HG03066 (cell line): Measurements from ENCODE around the gene CYP4A22.
"Not testable (repeated sequence)": the region's sequence is repeated elsewhere in the genome, so short reads cannot be mapped to it uniquely, and the experiment has no call there.

ENCODE experiments used
- ATAC-seq: cut with Tn5 transposase; IDR thresholded peaks from one replicate; pipeline ENCODE4 v1.9.1; 2021; ENCODE audit warnings: low read depth; ENCODE audit not compliant: unreplicated experiment

The CYP4A22 gene

DNA sequence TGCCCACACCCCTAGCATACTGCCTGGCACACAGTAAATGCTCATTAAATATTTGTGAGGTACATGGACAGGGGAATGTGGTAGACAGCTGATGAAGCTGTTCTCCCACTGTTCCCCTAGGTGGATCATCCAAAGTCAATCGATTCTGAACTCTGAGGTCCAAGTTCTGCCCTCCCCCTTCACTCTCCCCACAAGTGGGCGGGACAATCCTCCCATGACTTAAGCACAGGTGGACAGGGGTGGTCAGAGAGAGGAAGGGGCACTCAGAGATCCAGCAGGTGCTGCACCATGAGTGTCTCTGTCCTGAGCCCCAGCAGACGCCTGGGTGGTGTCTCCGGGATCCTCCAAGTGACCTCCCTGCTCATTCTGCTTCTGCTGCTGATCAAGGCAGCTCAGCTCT, at the start of gene CYP4A22:
Gene CYP4A22 (plus strand): TSS at position 244 of the 400 bp plus-strand sequence. CDS start 45 bp downstream, at position 289.
- ATAC-seq, result no peak

DNA sequence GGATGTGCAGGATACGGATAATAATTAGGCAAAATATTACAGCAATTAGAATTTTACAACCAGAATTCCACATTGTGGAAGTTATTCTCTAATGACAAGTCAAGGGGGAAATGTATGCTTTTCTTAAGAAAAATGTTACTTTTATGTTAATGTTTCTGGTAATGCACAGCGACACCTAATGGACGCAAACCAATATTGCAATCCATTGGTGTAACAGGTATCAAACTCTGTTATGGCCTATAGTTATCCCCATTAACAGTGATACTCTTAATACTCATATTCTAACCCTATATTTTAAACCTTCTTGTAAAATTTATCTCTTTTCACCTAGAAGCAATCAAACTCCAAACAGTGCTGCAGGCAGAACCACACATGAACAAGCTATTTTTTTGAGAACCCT, 47.9 kb upstream of the CYP4A22 start:
- ATAC-seq, result not testable (repeated sequence)

DNA sequence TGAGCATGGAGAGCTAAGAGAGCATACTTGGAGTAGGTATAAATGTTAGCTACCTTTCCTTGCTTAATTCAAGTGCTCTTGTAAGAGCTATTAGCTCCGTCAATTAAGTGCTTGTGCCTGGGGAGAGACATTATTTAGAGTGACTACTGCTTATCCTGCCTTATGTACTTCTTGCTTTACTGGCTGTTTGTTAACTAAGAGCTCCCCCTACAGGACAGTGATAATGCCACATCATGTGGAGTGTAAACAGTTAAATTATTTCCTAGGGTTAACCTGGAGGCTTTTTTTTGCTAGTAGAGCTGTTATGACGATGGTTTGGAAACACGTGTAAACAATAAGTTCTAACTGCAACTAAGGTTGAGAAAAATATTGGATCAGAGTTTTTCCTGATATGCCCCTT, 45.8 kb upstream of the CYP4A22 start:
- ATAC-seq, result not testable (repeated sequence)

GRCh38 chr1:47104816-47105215, 32.4 kb upstream of the CYP4A22 start:
- ATAC-seq, result no peak

DNA sequence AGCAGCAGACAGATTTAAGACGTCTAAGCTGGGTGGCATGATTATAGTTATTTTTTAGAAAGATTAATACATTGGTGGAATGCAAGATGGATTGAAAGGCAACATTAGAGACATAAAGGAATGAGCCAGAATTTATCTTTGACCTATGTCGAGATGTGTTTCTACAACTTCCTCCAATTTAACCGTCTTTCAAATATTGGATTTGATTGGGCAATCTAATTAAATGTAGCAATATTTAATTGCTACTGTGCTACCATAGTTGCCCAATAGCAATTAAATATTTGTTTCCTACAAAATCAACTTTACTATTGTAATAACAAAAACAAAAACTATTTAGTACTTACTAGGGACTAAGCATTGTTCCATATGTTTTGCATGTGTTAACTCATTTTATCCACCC, 30.4 kb upstream of the CYP4A22 start:
- no peak for ATAC-seq

- ATAC-seq, result not testable (repeated sequence)
Measured at GRCh38 chr1:47107851-47108574, 29.2 kb upstream of the CYP4A22 start.

- not testable (repeated sequence) for ATAC-seq
Measured at GRCh38 chr1:47109482-47109881, 27.8 kb upstream of the CYP4A22 start.

- no peak for ATAC-seq
Measured at GRCh38 chr1:47113178-47113577, 24.1 kb upstream of the CYP4A22 start.

DNA sequence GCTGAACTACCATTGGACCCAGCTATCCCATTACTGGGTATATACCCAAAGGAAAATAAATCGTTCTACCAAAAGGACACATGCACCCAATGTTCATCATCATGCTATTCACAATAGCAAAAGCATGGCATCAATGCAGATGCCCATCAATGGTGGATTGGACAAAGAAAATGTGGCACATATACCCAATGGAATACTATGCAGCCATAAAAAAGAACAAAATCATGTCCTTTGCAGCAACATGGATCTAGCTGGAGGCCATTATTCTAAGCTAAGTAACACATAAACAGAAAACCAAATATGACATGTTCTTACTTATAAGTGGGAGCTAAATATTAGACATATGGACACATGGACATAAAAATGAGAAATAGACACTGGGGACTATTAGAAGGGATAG, 16.2 kb upstream of the CYP4A22 start:
- ATAC-seq, result not testable (repeated sequence)

- not testable (repeated sequence) for ATAC-seq
Measured at GRCh38 chr1:47124834-47125233, 12.4 kb upstream of the CYP4A22 start.

GRCh38 chr1:47126997-47127396, 10.2 kb upstream of the CYP4A22 start:
- not testable (repeated sequence) for ATAC-seq

GRCh38 chr1:47128221-47128620, 9.0 kb upstream of the CYP4A22 start:
- no peak for ATAC-seq

DNA sequence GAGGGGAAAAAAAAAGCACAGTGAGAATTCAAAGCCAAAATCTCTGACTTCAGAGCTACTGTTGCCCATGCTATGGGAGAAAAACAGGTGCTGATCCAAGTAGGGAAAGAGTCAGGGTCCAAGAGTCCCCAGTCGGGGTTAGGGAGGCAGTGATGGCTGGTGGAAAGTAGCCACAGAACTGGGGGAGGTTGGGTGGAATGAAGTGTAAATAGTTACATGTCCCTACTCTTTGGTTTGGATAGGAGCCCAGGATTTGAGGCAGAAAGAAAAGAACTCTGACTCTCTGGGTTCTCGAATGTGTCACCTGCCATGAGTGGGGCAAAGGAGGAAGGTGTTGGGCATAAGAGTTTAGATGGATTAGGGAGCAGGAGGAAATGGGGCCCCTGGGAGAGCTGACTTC, 8.4 kb upstream of the CYP4A22 start:
- not testable (repeated sequence) for ATAC-seq

GRCh38 chr1:47129489-47130230, 7.6 kb upstream of the CYP4A22 start:
- ATAC-seq, result not testable (repeated sequence)

DNA sequence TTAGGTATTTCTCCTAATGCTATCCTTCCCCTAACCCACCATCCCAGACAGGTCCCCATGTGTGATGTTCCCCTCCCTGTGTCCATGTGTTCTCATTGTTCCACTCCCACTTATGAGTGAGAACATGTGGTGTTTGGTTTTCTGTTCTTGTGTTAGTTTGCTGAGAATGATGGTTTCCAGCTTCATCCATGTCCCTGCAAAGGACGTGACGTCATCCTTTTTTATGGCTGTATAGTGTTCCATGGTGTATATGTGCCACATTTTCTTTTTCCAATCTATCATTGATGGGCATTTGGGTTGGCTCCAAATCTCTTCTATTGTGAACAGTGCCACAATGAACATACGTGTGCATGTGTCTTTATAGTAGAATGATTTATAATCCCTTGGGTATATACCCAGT, 4.6 kb upstream of the CYP4A22 start:
- not testable (repeated sequence) for ATAC-seq

- ATAC-seq, result no peak
Measured at GRCh38 chr1:47137925-47138615, 829 bp downstream of the CYP4A22 start.

GRCh38 chr1:47140358-47140757, 3.1 kb downstream of the CYP4A22 start:
- not testable (repeated sequence) for ATAC-seq

GRCh38 chr1:47143654-47144053, 6.4 kb downstream of the CYP4A22 start:
- not testable (repeated sequence) for ATAC-seq

GRCh38 chr1:47146495-47146894, 9.3 kb downstream of the CYP4A22 start:
- not testable (repeated sequence) for ATAC-seq

GRCh38 chr1:47147047-47147785, 10.0 kb downstream of the CYP4A22 start:
- no peak for ATAC-seq
